ENCODE data around the gene BCAS3.

BCAS3 gene

DNA sequence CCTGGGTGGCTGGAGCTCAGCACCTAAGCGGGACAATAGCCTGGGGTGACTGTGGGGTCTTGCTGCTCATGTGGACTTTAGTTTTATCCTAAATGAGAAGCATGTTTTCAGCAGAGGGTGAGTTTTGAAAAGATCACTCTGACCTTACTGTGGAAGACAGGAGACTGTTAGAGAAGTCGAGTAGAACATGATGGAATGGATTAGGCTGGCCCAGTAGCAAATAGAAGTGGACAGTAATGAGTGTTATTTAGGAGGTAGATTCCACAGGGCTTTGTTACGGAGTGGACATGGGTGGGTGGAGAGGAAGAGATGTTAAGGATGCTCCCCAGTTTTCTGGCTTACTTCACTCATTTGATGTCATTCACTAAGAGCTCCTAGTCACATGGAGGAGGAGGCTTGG, 648.7 kb downstream of the BCAS3 start:
- TF ChIP-seq, protein P1, sequence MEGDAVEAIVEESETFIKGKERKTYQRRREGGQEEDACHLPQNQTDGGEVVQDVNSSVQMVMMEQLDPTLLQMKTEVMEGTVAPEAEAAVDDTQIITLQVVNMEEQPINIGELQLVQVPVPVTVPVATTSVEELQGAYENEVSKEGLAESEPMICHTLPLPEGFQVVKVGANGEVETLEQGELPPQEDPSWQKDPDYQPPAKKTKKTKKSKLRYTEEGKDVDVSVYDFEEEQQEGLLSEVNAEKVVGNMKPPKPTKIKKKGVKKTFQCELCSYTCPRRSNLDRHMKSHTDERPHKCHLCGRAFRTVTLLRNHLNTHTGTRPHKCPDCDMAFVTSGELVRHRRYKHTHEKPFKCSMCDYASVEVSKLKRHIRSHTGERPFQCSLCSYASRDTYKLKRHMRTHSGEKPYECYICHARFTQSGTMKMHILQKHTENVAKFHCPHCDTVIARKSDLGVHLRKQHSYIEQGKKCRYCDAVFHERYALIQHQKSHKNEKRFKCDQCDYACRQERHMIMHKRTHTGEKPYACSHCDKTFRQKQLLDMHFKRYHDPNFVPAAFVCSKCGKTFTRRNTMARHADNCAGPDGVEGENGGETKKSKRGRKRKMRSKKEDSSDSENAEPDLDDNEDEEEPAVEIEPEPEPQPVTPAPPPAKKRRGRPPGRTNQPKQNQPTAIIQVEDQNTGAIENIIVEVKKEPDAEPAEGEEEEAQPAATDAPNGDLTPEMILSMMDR (IDR thresholded peaks at IDR 0.05; ENCODE audit: control extremely low read depth, extremely low read depth, low read depth, missing control alignments) = no peak
- CTCF ChIA-PET = no interaction called here
- POLR2A ChIA-PET = no interaction called here
- no peak for DNase-seq (ENCODE audit: extremely low spot score)

DNA sequence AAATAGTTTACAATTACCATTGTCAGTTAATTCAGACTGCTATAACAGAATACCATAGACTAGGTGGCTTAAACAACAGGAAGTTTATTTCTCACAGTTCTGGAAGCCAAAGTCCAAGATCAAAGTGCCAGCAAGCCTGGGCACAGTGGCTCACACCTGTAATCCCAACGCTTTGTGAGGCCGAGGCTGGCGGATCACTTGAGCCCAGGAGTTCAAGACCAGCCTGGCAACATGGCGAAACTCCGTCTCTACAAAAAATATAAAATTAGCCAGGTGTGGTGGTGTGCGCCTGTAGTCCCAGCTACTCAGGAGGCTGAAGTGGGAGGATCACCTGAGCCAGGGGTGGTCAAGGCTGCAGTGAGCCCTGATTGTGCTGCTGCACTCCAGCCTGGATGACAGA, 650.7 kb downstream of the BCAS3 start:
- ChIA-PET CTCF (no interaction called here), POLR2A (no interaction called here)
- no peak for DNase-seq (ENCODE audit: extremely low spot score)
- TF ChIP-seq, protein P1 (IDR thresholded peaks at IDR 0.05; ENCODE audit: control extremely low read depth, extremely low read depth, low read depth, missing control alignments) = no peak

- POLR2A ChIA-PET = no interaction called here
- CTCF ChIA-PET = no interaction called here
- DNase-seq (ENCODE audit: extremely low spot score) = no peak
- TF ChIP-seq, protein P1 (IDR thresholded peaks at IDR 0.05; ENCODE audit: control extremely low read depth, extremely low read depth, low read depth, missing control alignments) = no peak
Measured at GRCh38 chr17:61330174-61331150, 652.8 kb downstream of the BCAS3 start.

DNA sequence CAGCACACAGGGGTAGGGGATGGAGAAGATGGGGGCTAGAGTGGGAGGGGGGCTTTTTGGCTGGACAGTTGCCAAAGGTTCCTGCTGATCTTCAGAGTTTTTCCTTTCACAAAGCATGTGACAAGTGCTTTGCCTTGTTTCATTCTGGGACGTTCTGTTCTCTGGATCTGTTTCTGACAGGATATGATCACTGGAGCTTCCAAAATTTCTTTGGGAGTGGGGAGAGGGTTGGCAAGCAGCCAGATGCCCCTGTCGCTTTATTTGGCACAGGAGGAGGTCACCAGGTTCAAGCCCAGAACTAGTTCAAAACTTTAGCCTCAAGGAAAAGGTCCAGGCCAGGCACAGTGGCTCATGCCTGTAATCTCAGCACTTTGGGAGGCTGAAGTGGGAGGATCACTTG, 653.5 kb downstream of the BCAS3 start:
- TF ChIP-seq, protein P1 (IDR thresholded peaks at IDR 0.05; ENCODE audit: control extremely low read depth, extremely low read depth, low read depth, missing control alignments) = no peak
- ChIA-PET CTCF (no interaction called here), POLR2A (no interaction called here)
- no peak for DNase-seq (ENCODE audit: extremely low spot score)

DNA sequence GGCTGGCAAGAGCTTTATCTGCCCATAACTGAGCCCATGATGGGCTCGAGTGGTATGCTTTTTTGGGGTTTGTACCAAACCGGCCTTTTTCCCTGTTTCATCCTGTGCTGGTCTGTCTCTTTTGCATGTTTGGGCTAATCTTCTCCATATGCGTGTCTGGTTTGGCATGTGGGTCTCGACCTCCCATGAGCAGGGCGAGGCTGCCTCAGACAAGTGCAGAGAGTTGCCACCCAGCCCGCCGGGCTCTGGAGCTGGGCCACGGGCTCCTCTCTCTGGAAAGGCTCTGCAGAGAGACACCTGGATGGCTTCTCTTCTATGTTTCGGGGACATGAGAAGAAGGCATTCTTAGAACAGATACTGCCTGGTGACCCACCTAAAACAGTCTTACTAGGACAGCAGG, 654.2 kb downstream of the BCAS3 start:
- POLR2A ChIA-PET = no interaction called here
- CTCF ChIA-PET = no interaction called here
- TF ChIP-seq, protein P1 (IDR thresholded peaks at IDR 0.05; ENCODE audit: control extremely low read depth, extremely low read depth, low read depth, missing control alignments) = no peak
- no peak for DNase-seq (ENCODE audit: extremely low spot score)

GRCh38 chr17:61333136-61333535, 655.5 kb downstream of the BCAS3 start:
- ChIA-PET POLR2A (no interaction called here), CTCF (interaction anchor here (1.0 kb wide), 1 partner anchor 10 kb away, joined by 4 read pairs; no protein-coding TSS in a partner anchor)
- DNase-seq (ENCODE audit: extremely low spot score) = no peak
- TF ChIP-seq, protein P1 (IDR thresholded peaks at IDR 0.05; ENCODE audit: control extremely low read depth, extremely low read depth, low read depth, missing control alignments) = no peak
